Measurements from ENCODE around the gene KIF3A.

- TF ChIP-seq CTCF (IDR thresholded peaks at IDR 0.05), result no peak
- no peak for TF ChIP-seq POLR2A (IDR thresholded peaks at IDR 0.05)
Observed at GRCh38 chr5:132647473-132647872, 89.9 kb downstream of the KIF3A start.
